ENCODE measurements around the gene PIP4K2B. TPM values are rescaled to one million over a fixed set of nuclear protein-coding genes. Genes with fewer than 3 reads are reported as not detected.

The PIP4K2B gene
- total RNA-seq = 34.7 and 39.0 TPM in 2 replicates

GRCh38 chr17:38799501-38800236 is at the start of gene PIP4K2B:
PIP4K2B (minus strand) TSS chr17:38799556; CDS start chr17:38799424, 132 bp downstream.

GRCh38 chr17:38824899-38825761 is 25.8 kb upstream of the PIP4K2B start, which contains the start of gene CWC25:
CWC25 (minus strand) TSS chr17:38825321; CDS start chr17:38825183, 138 bp downstream.

DNA sequence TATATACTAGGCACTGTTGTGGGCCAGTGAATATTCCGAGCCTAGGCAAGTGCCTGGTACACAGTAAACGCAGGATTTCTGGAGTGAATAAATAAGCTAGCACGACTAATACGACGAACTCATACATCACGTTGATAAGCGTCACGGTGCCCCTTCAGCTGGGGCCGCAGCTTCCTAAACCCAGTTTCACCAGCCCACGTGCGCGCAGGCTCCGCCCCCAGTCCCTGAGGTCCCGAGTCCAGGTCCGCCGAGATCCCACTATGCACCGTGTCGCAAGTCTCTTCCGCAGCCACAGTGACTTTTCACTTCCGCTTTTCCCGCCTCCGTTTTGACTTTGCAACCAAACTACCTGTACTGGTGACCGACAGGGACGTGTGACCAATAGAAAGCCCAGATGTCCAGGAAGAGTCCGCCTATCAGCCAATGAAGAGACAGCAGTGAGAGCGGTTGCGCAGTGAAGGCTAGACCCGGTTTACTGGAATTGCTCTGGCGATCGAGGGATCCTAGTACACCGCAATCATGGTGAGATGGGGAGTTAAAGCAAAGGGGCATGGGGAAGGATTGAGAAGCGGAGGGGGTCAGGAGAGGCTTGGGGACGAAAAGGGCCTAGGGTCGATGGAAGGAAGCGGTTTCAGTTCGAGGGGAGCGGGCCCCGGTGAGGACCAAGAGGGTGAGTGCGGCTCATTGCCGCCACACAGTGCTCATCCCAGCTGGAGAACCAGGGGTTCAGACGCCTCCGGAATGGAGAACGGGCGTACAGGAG is 46.9 kb downstream of the PIP4K2B start, which contains the start of gene PSMB3:
Gene PSMB3 (plus strand): TSS at position 434 of the 763 bp plus-strand sequence. CDS start 86 bp downstream, at position 520.

DNA sequence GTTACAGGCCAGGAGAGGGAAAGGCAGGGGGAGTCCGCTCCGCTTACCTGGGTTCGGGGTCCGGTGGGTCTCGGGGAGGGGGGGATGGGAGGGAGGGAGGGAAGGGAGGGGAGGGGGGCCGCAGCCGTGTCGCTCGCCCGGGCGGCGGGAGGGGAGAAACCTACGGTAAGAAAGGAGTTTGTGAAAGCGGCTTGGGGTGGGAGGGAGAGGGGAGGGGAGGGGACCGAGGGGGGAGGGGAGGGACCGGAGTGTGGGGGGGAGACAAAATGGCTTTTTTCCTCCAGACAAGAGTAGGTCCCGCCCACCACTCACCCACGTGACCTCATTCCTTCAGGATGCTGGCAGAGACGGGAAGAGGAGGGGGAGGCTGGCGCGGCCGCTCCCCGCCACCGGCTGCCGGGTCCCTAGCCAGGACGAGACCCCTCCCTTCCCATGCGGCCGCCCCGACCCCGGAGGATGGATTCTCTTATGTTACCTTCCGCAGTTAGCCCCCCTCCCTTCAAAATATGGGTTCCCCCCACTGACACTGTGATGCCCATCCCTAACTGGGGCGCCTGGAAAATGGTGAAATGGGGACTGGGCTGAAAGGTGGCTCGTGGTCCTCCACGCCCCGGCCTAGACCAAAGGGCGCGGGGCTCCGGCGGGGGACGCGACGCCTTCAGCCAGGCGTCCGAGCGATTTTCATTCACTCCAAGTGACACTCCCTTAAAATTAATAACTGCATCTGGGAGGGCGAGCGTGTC is 51.0 kb downstream of the PIP4K2B start, which contains the start of gene PCGF2:
Gene PCGF2 (minus strand): TSS at position 188 of the 743 bp plus-strand sequence. CDS start 7,934 bp downstream, outside the sequence.

GRCh38 chr17:38729886-38730525 is 69.3 kb downstream of the PIP4K2B start, which contains the start of gene CISD3:
CISD3 (plus strand) TSS chr17:38730341; CDS start chr17:38730359, 18 bp downstream.

Other genes with a start within 250 kb of the PIP4K2B start
- 0.25 TPM in 1 of 2 replicates, not detected in the other for gene SRCIN1, start 193.6 kb downstream of the PIP4K2B start, total RNA-seq
- gene EPOP, start 124.6 kb downstream of the PIP4K2B start, total RNA-seq = 0.38 and 2.4 TPM in 2 replicates
- gene MLLT6, start 94.3 kb downstream of the PIP4K2B start, total RNA-seq = 23.1 and 46.0 TPM in 2 replicates
- gene CISD3, start 69.2 kb downstream of the PIP4K2B start, total RNA-seq = 6.8 and 9.3 TPM in 2 replicates
- gene PCGF2, start 51.2 kb downstream of the PIP4K2B start, total RNA-seq = 9.8 and 20.9 TPM in 2 replicates
- gene PSMB3, start 46.8 kb downstream of the PIP4K2B start, total RNA-seq = 193 and 319 TPM in 2 replicates
- 6.2 and 8.1 TPM in 2 replicates for gene CWC25, start 25.8 kb upstream of the PIP4K2B start, total RNA-seq
- 756 and 869 TPM in 2 replicates for gene RPL23, start 54.2 kb upstream of the PIP4K2B start, total RNA-seq
- 317 and 319 TPM in 2 replicates for gene LASP1, start 70.5 kb upstream of the PIP4K2B start, total RNA-seq
- gene FBXO47, start 167.8 kb upstream of the PIP4K2B start, total RNA-seq = not detected in 2 replicates